Activated CD8-positive, alpha-beta memory T cell treated with anti-CD3 and anti-CD28 coated beads for 4 hours (primary cell): ENCODE measurements around the gene SERPINA5.
"Not testable (repeated sequence)": the region's sequence is repeated elsewhere in the genome, so short reads cannot be mapped to it uniquely, and the experiment has no call there.

ENCODE experiments used
- DNase-seq, 2 donors: peaks; one replicate each; pipeline ENCODE4 v3.0.0-alpha.2; 2020; ENCODE audit warnings: low read depth in 2 of 2

Gene SERPINA5

GRCh38 chr14:94601884-94602391, 20.7 kb downstream of the SERPINA5 start:
- no peak for DNase-seq

- no peak for DNase-seq
Observed at GRCh38 chr14:94602722-94603121, 21.5 kb downstream of the SERPINA5 start.

GRCh38 chr14:94605361-94605760, 24.1 kb downstream of the SERPINA5 start:
- no peak for DNase-seq

- not testable (repeated sequence) for DNase-seq
Observed at GRCh38 chr14:94608966-94609365, 27.7 kb downstream of the SERPINA5 start.

- no peak for DNase-seq
Observed at GRCh38 chr14:94611179-94611578, 30.0 kb downstream of the SERPINA5 start.

- DNase-seq: no peak
Observed at GRCh38 chr14:94612174-94612573, 30.9 kb downstream of the SERPINA5 start, which contains the start of gene SERPINA3. SERPINA3 (plus strand) TSS chr14:94612391; CDS start chr14:94614442, 2,051 bp downstream.

GRCh38 chr14:94612580-94613554, 31.6 kb downstream of the SERPINA5 start:
- no peak for DNase-seq

GRCh38 chr14:94613720-94614644, 32.8 kb downstream of the SERPINA5 start:
- no peak for DNase-seq

GRCh38 chr14:94614802-94615201, 33.6 kb downstream of the SERPINA5 start:
- no peak for DNase-seq

GRCh38 chr14:94615254-94615653, 34.0 kb downstream of the SERPINA5 start:
- DNase-seq: no peak

- no peak for DNase-seq
Observed at GRCh38 chr14:94615823-94616570, 34.8 kb downstream of the SERPINA5 start.

- DNase-seq: no peak
Observed at GRCh38 chr14:94617366-94617941, 36.2 kb downstream of the SERPINA5 start.

- DNase-seq: no peak
Observed at GRCh38 chr14:94617988-94618822, 37.0 kb downstream of the SERPINA5 start.

GRCh38 chr14:94619297-94619696, 38.1 kb downstream of the SERPINA5 start:
- no peak for DNase-seq

GRCh38 chr14:94620597-94620996, 39.4 kb downstream of the SERPINA5 start:
- no peak for DNase-seq

GRCh38 chr14:94621358-94622134, 40.3 kb downstream of the SERPINA5 start:
- DNase-seq: no peak

- DNase-seq: no peak
Observed at GRCh38 chr14:94622653-94623421, 41.6 kb downstream of the SERPINA5 start.

- DNase-seq: no peak
Observed at GRCh38 chr14:94623422-94623809, 42.2 kb downstream of the SERPINA5 start.
